Astrocyte (in vitro differentiated cells and primary cell): ENCODE data around the gene PRSS23.

Experiments used
- CTCF ChIP-seq: IDR thresholded peaks from 2 replicates; pipeline ENCODE4 v1.5.1; 2011; ENCODE audit warnings: low read depth, mild to moderate bottlenecking, inconsistent platforms, low read length, moderate library complexity; ENCODE audit not compliant: insufficient read depth
- EZH2 ChIP-seq: IDR thresholded peaks from 2 replicates; pipeline ENCODE4 v1.6.1; 2012; ENCODE audit warnings: mild to moderate bottlenecking, low read length, inconsistent platforms; ENCODE audit not compliant: insufficient read depth

GRCh38 chr11:86781546-86781945 is 18.8 kb upstream of the PRSS23 start:
- TF ChIP-seq CTCF: no peak
- TF ChIP-seq EZH2: no peak
